CD14-positive monocyte (primary cell): ENCODE measurements around the gene CGRRF1. TPM values are rescaled to one million over a fixed set of nuclear protein-coding genes. Genes with fewer than 3 reads are reported as not detected.

Source experiments
- DNase-seq, 3 donors: peaks; one replicate each; pipeline ENCODE4 v3.0.0-alpha.2; 2011 to 2022
- H2AFZ ChIP-seq: 2 replicates; pipeline ENCODE4 v1.6.0; 2012; ENCODE audit warnings: mild to moderate bottlenecking, low read depth, low read length, inconsistent platforms; ENCODE audit not compliant: insufficient read depth, poor library complexity, severe bottlenecking
- H3K27ac ChIP-seq, 2 donors: 1 replicate in 1 of 2; 2 replicates in 1 of 2; pipeline ENCODE4 v1.5.1; 2012 to 2013; ENCODE audit warnings: low read length in 2 of 2, control low read depth in 1 of 2, inconsistent platforms in 1 of 2, low read depth in 1 of 2, mild to moderate bottlenecking in 1 of 2
- H3K27me3 ChIP-seq, 2 donors: one replicate each; pipeline versions ENCODE4 v1.6.0 to v1.6.1; 2011 to 2013; ENCODE audit warnings: low read length in 2 of 2; ENCODE audit not compliant: control insufficient read depth in 2 of 2, insufficient read depth in 2 of 2
- H3K36me3 ChIP-seq, 2 donors: replicated peaks in 1 of 2; 1 replicate in 1 of 2; 2 replicates in 1 of 2; pipeline versions ENCODE4 v1.5.1 to v1.6.1; 2012 to 2013; ENCODE audit warnings: low read length in 2 of 2, control low read depth in 1 of 2, inconsistent platforms in 1 of 2, mild to moderate bottlenecking in 1 of 2; ENCODE audit not compliant: insufficient read depth in 2 of 2, control insufficient read depth in 1 of 2
- H3K4me1 ChIP-seq, 2 donors: 1 replicate in 1 of 2; 2 replicates in 1 of 2; pipeline versions ENCODE4 v1.5.1 to v1.6.1; 2012 to 2013; ENCODE audit warnings: low read length in 2 of 2, control low read depth in 1 of 2, inconsistent platforms in 1 of 2, mild to moderate bottlenecking in 1 of 2, moderate library complexity in 1 of 2; ENCODE audit not compliant: insufficient read depth in 2 of 2, control insufficient read depth in 1 of 2
- H3K4me2 ChIP-seq: replicated peaks from 2 replicates; pipeline ENCODE3; 2012; ENCODE audit warnings: low read length, moderate library complexity, mild to moderate bottlenecking; ENCODE audit not compliant: poor library complexity, severe bottlenecking; ENCODE audit errors: extremely low read depth
- H3K4me3 ChIP-seq, 3 experiments: fragments of 200-600 bp in 1 of 3; sonication (generic) in 1 of 3; replicated peaks in 1 of 3; 1 replicate in 2 of 3; 2 replicates in 1 of 3; pipeline ENCODE4 v1.5.1; 2011 to 2013; ENCODE audit warnings: low read length in 3 of 3, mild to moderate bottlenecking in 3 of 3, control low read depth in 2 of 3, low read depth in 2 of 3, inconsistent platforms in 1 of 3, moderate library complexity in 1 of 3
- H3K79me2 ChIP-seq: 2 replicates; pipeline ENCODE4 v1.6.0; 2012; ENCODE audit warnings: mild to moderate bottlenecking, control low read depth, inconsistent platforms, low read length, moderate library complexity; ENCODE audit not compliant: insufficient read depth
- H3K9ac ChIP-seq: 2 replicates; pipeline ENCODE4 v1.6.0; 2017; ENCODE audit warnings: low read length, mild to moderate bottlenecking; ENCODE audit not compliant: insufficient read depth, poor library complexity, severe bottlenecking
- H3K9me3 ChIP-seq, 2 donors: replicated peaks in 1 of 2; 1 replicate in 1 of 2; 2 replicates in 1 of 2; pipeline versions ENCODE4 v1.5.1 to v1.6.1; 2012 to 2013; ENCODE audit warnings: low read length in 2 of 2, control low read depth in 1 of 2; ENCODE audit not compliant: control insufficient read depth in 1 of 2, insufficient read depth in 1 of 2
- H4K20me1 ChIP-seq: 2 replicates; pipeline ENCODE4 v1.6.0; 2012; ENCODE audit warnings: mild to moderate bottlenecking, low read length, control low read depth, moderate library complexity; ENCODE audit not compliant: insufficient read depth
- H3K27ac Mint-ChIP-seq, 7 donors: one replicate each; pipeline ENCODE4 v1.8.0; 2020; ENCODE audit warnings: mild to moderate bottlenecking in 7 of 7, mixed read lengths in 7 of 7, moderate library complexity in 6 of 7, inconsistent platforms in 2 of 7
- H3K27me3 Mint-ChIP-seq, 3 donors: one replicate each; pipeline ENCODE4 v1.8.0; 2021 to 2022; ENCODE audit warnings: low read depth in 3 of 3, mild to moderate bottlenecking in 3 of 3, mixed read lengths in 3 of 3, moderate library complexity in 3 of 3, inconsistent platforms in 1 of 3
- H3K36me3 Mint-ChIP-seq, 2 donors: one replicate each; pipeline ENCODE4 v1.8.0; 2020; ENCODE audit warnings: mixed read lengths in 2 of 2, inconsistent platforms in 1 of 2, mild to moderate bottlenecking in 1 of 2
- H3K4me1 Mint-ChIP-seq: one replicate; pipeline ENCODE4 v1.8.0; 2020; ENCODE audit warnings: mild to moderate bottlenecking, mixed read lengths
- H3K4me3 Mint-ChIP-seq, 2 donors: one replicate each; pipeline ENCODE4 v1.8.0; 2020; ENCODE audit warnings: mild to moderate bottlenecking in 2 of 2, mixed read lengths in 2 of 2, moderate library complexity in 1 of 2
- H3K9me3 Mint-ChIP-seq, 7 donors: one replicate each; pipeline ENCODE4 v1.8.0; 2020 to 2022; ENCODE audit warnings: mixed read lengths in 7 of 7, mild to moderate bottlenecking in 6 of 7, moderate library complexity in 6 of 7, inconsistent platforms in 2 of 7
- WGBS: methylation state at CpG from one replicate; pipeline ENCODE4 v1.1.5; 2013; ENCODE audit warnings: missing lambda C conversion rate; ENCODE audit not compliant: insufficient coverage; 5-methylcytosine and 5-hydroxymethylcytosine counted together
- intact Hi-C, 2 donors: fragments of 100-400 bp; cut with micrococcal nuclease; formaldehyde crosslinking; loops; one replicate each; pipeline versions ENCODE4 v1.15.0 to v1.15.1; 2023
- polyA plus RNA-seq, 3 donors: library from polyadenylated mRNA; depleted of rRNA in 1 of 3; unstranded in 2 of 3; stranded (reverse) in 1 of 3; fragments of 300-500 nt in 2 of 3; fragments of >200 nt in 1 of 3; fragmentation: Illumina TruSeq in 2 of 3; gene quantifications; 1 replicate in 2 of 3; 2 replicates in 1 of 3; pipeline ENCODE4 v1.2.3, GENCODE V29; 2012 to 2021
- TF ChIP-seq, protein P1 (sequence below): fragments of 200-600 bp; IDR thresholded peaks from one replicate; pipeline ENCODE4 v1.8.0; 2022; ENCODE audit warnings: antibody characterized with exemption, mild to moderate bottlenecking

CGRRF1 gene
- polyA plus RNA-seq, 3 donors = 5.8 to 19.4 (median 18.6) TPM

GRCh38 chr14:54554401-54554800, 44.7 kb downstream of the CGRRF1 start:
- no peak overlapping the region for H3K4me3 Mint-ChIP-seq
- no CpG with 5 or more reads among the region's 2 CpGs for WGBS
- Histone ChIP-seq H3K27ac (no peak overlapping the region), H3K9ac (no peak overlapping the region), H3K4me2 (no peak overlapping the region), H4K20me1 (no peaks in the 10 kb centered on the region), H3K4me3 (no peak overlapping the region), H3K79me2 (no peaks in the 10 kb centered on the region), H3K27me3 (no peaks in the 10 kb centered on the region), H3K36me3 (no peaks in the 10 kb centered on the region), H2AFZ (no peak overlapping the region), H3K9me3 (no peaks in the 10 kb centered on the region), H3K4me1 (no peaks in the 10 kb centered on the region)
- H3K36me3 Mint-ChIP-seq = no peaks in the 10 kb centered on the region
- no peaks in the 10 kb centered on the region for H3K4me1 Mint-ChIP-seq
- DNase-seq = no peak
- intact Hi-C loops = no loop called here
- no peak overlapping the region for H3K27ac Mint-ChIP-seq
- TF ChIP-seq, protein P1, sequence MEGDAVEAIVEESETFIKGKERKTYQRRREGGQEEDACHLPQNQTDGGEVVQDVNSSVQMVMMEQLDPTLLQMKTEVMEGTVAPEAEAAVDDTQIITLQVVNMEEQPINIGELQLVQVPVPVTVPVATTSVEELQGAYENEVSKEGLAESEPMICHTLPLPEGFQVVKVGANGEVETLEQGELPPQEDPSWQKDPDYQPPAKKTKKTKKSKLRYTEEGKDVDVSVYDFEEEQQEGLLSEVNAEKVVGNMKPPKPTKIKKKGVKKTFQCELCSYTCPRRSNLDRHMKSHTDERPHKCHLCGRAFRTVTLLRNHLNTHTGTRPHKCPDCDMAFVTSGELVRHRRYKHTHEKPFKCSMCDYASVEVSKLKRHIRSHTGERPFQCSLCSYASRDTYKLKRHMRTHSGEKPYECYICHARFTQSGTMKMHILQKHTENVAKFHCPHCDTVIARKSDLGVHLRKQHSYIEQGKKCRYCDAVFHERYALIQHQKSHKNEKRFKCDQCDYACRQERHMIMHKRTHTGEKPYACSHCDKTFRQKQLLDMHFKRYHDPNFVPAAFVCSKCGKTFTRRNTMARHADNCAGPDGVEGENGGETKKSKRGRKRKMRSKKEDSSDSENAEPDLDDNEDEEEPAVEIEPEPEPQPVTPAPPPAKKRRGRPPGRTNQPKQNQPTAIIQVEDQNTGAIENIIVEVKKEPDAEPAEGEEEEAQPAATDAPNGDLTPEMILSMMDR = no peak
- H3K27me3 Mint-ChIP-seq = peaks cover 0 to 6% (median 4%) of the 10 kb centered on the region in 3 donors
- no peaks in the 10 kb centered on the region for H3K9me3 Mint-ChIP-seq

DNA sequence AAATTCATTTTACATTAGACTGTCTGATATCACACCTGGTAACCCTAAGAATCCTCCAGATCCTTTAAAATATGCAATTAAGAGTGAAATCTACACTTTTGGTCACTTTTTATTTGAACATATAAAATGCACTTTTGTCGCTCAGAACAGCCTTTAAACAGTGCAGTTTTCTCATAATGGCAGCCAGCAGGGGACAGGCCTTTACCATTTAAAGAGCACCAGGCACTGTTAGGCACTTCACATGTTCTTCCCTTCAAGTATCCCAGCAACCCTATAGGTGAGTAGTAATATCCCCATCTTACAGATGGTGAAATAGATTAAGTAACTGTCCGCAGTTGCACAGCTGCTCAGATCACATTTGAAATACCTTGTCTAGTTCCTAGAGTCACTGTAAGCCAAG, 45.9 kb downstream of the CGRRF1 start:
- H3K36me3 Mint-ChIP-seq = no peaks in the 10 kb centered on the region
- WGBS = 100% methylated on average over 1 of the region's 2 CpGs

More for the DNA sequence above, 45.9 kb downstream of the CGRRF1 start:
- Histone ChIP-seq H3K4me3 (no peak overlapping the region), H3K27ac (no peak overlapping the region), H3K79me2 (no peaks in the 10 kb centered on the region), H3K9me3 (no peaks in the 10 kb centered on the region), H3K27me3 (no peaks in the 10 kb centered on the region), H3K36me3 (no peaks in the 10 kb centered on the region), H2AFZ (no peak overlapping the region), H3K4me1 (no peaks in the 10 kb centered on the region), H4K20me1 (no peaks in the 10 kb centered on the region), H3K9ac (no peak overlapping the region), H3K4me2 (no peak overlapping the region)
- no peak overlapping the region for H3K4me3 Mint-ChIP-seq
- no peak for DNase-seq
- intact Hi-C loops = no loop called here
- TF ChIP-seq, protein P1 = no peak
- H3K27ac Mint-ChIP-seq = no peak overlapping the region
- no peaks in the 10 kb centered on the region for H3K4me1 Mint-ChIP-seq
- H3K9me3 Mint-ChIP-seq = no peaks in the 10 kb centered on the region
- peaks cover 0 to 10% (median 4%) of the 10 kb centered on the region in 3 donors for H3K27me3 Mint-ChIP-seq
